HG03565 (cell line): ENCODE data around the gene NLRC5.
"Not testable (repeated sequence)": the region's sequence is repeated elsewhere in the genome, so short reads cannot be mapped to it uniquely, and the experiment has no call there.

Source experiments
- ATAC-seq: cut with Tn5 transposase; IDR thresholded peaks from one replicate; pipeline ENCODE4 v1.9.1; 2021; ENCODE audit warnings: mild to moderate bottlenecking, moderate library complexity; ENCODE audit not compliant: unreplicated experiment

Gene NLRC5

GRCh38 chr16:56982695-56983094, 6.7 kb upstream of the NLRC5 start:
- no peak for ATAC-seq

GRCh38 chr16:56983211-56983751, 6.1 kb upstream of the NLRC5 start:
- no peak for ATAC-seq

- no peak for ATAC-seq
These were observed 4.7 kb upstream of the NLRC5 start for GRCh38 chr16:56984639-56985038.

GRCh38 chr16:56985288-56985961, 3.9 kb upstream of the NLRC5 start:
- no peak for ATAC-seq

- ATAC-seq: no peak
These were observed 3.4 kb upstream of the NLRC5 start for GRCh38 chr16:56985962-56986360.

GRCh38 chr16:56986361-56986760, 3.0 kb upstream of the NLRC5 start:
- no peak for ATAC-seq

GRCh38 chr16:56986908-56987307, 2.4 kb upstream of the NLRC5 start:
- not testable (repeated sequence) for ATAC-seq

GRCh38 chr16:56987692-56988091, 1.7 kb upstream of the NLRC5 start:
- ATAC-seq: no peak

- no peak for ATAC-seq
These were observed 1.0 kb upstream of the NLRC5 start for GRCh38 chr16:56988161-56988947.

- no peak for ATAC-seq
These were observed 631 bp downstream of the NLRC5 start for GRCh38 chr16:56989988-56990387.

- no peak for ATAC-seq
These were observed 1.3 kb downstream of the NLRC5 start for GRCh38 chr16:56990407-56991286.

GRCh38 chr16:56992431-56992830, 3.1 kb downstream of the NLRC5 start:
- not testable (repeated sequence) for ATAC-seq

GRCh38 chr16:56993204-56993603, 3.8 kb downstream of the NLRC5 start:
- ATAC-seq: no peak

GRCh38 chr16:56994311-56994710, 5.0 kb downstream of the NLRC5 start:
- ATAC-seq: no peak

GRCh38 chr16:56995136-56995805, 5.9 kb downstream of the NLRC5 start:
- no peak for ATAC-seq

GRCh38 chr16:56997264-56997663, 7.9 kb downstream of the NLRC5 start:
- ATAC-seq: no peak

- no peak for ATAC-seq
These were observed 8.6 kb downstream of the NLRC5 start for GRCh38 chr16:56997931-56998330.

GRCh38 chr16:56998352-56998751, 9.0 kb downstream of the NLRC5 start:
- ATAC-seq: no peak

- ATAC-seq: no peak
These were observed 9.5 kb downstream of the NLRC5 start for GRCh38 chr16:56998861-56999260.

- no peak for ATAC-seq
These were observed 10.3 kb downstream of the NLRC5 start for GRCh38 chr16:56999409-57000270.
